ENCODE results near the gene KRT7. TPM values are rescaled to one million over a fixed set of nuclear protein-coding genes. Genes with fewer than 3 reads are reported as not detected.

The KRT7 gene
- total RNA-seq: 131 and 353 TPM in 2 replicates

GRCh38 chr12:52232674-52233461 lies at the start of gene KRT7:
Gene KRT7, plus strand, starts transcription at chr12:52233243. Its CDS starts 54 bp downstream, at chr12:52233297.

GRCh38 chr12:52191841-52192791 lies 40.9 kb upstream of the KRT7 start, which contains the start of gene KRT80:
Gene KRT80, minus strand, starts transcription at chr12:52192014. Its CDS starts 112 bp downstream, at chr12:52191902.

GRCh38 chr12:52274521-52275120 lies 41.6 kb downstream of the KRT7 start, which contains the start of gene KRT86:
Gene KRT86, plus strand, starts transcription at chr12:52274645. Its CDS starts 27,272 bp downstream, at chr12:52301917.

GRCh38 chr12:52291267-52291935 lies 58.4 kb downstream of the KRT7 start, which contains the start of gene KRT81:
Gene KRT81, minus strand, starts transcription at chr12:52291534. Its CDS starts 69 bp downstream, at chr12:52291465.

Other genes starting within 250 kb of the KRT7 start
- gene TAMALIN, start 226.3 kb upstream of the KRT7 start, total RNA-seq: 0.23 and 0.27 TPM in 2 replicates
- 2.5 and 3.1 TPM in 2 replicates for gene NR4A1, start 181.8 kb upstream of the KRT7 start, total RNA-seq
- gene ATG101, start 163.3 kb upstream of the KRT7 start, total RNA-seq: 68.9 and 82.1 TPM in 2 replicates
- not detected in 2 replicates for gene SMIM41, start 153.5 kb upstream of the KRT7 start, total RNA-seq
- gene KRT80, start 41.2 kb upstream of the KRT7 start, total RNA-seq: 0.11 and 0.55 TPM in 2 replicates
- gene KRT86, start 41.4 kb downstream of the KRT7 start, total RNA-seq: 0.08 TPM in 1 of 2 replicates, not detected in the other
- 0.08 and 0.19 TPM in 2 replicates for gene KRT81, start 58.3 kb downstream of the KRT7 start, total RNA-seq
- gene KRT83, start 88.2 kb downstream of the KRT7 start, total RNA-seq: not detected in 2 replicates
- not detected in 2 replicates for gene KRT85, start 134.2 kb downstream of the KRT7 start, total RNA-seq
- gene KRT84, start 152.4 kb downstream of the KRT7 start, total RNA-seq: not detected in 2 replicates
- gene KRT82, start 173.1 kb downstream of the KRT7 start, total RNA-seq: not detected in 2 replicates
- gene KRT75, start 201.1 kb downstream of the KRT7 start, total RNA-seq: 4.9 and 7.4 TPM in 2 replicates
- 883 and 1,696 TPM in 2 replicates for gene KRT6B, start 218.9 kb downstream of the KRT7 start, total RNA-seq
- 11.7 and 19.2 TPM in 2 replicates for gene KRT6C, start 240.6 kb downstream of the KRT7 start, total RNA-seq

All from hair follicular keratinocyte (primary cell).